ENCODE measurements around the gene OSBPL5.

OSBPL5 gene

DNA sequence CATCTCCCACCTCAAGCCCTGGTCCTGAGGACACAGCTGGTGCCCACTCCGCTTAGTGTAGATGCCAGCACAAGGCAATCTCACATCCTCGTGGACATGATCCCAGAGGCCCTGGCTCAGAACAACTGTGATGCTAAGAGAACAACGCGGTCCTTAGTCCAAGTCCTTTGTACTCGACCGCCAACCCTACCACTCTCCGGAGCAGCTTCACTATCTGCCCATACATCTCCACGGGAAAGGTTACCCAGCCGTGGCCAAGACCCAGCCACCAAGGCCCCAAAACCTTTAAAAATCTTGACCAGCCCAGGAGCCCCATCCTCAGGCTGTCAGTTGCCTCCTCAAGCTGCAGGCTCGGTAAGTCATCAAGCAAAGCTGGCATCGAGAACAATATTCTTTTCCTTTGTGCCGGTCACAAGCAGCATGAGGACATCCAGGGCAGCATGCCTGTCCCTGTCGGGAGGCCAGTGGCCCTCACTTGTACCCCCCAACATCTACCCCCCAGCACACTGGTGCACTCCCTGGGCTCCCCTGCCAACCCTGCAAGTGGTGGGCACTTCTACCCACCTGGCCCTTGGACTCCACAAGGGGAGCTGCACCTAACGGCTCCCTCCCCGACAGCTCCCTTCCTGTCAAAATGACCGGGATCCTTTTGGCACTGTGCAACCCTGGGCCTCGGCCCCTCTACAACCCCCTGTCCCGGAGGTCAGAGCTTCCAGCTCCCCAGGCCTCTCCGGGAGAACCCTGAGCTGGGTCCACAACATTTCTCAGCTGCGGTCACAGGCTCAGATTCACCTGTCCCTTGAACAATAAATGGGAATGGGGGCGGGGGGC lies 2.5 kb downstream of the OSBPL5 start:
- no peak for DNase-seq

DNA sequence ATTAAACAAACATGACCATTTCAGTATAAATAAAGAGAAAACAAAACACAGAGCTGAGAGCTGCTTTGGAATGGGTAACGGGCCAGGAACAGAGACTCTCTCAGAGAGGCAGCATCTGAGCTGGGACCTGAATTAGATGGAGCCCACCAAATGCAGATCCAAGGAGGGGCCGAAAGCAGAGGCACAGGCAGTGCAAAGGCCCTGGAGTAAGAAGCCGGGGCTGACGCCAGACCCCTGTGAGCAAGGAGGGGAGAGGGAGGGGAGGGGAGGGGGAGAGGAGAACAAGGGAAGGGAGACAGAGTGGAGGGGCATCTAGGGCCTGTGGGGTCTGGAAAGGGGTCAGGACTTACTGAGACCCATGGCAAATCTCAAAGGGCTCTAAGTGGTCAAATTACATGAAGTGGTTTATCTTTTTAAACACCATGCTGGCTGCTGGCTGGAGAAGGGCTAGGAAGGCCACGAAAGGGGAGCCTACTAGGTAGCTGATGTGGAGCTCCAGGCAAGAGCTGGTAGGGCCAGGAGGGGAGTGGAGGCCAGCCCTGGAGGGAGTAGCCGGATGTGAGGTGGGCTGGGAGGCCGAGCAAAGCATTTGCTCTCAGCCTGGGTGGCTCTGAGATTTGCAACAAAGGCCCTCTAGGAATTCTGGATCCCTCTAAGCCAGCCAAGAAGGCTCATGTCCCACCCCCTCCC lies 3.2 kb downstream of the OSBPL5 start:
- no peak for DNase-seq

DNA sequence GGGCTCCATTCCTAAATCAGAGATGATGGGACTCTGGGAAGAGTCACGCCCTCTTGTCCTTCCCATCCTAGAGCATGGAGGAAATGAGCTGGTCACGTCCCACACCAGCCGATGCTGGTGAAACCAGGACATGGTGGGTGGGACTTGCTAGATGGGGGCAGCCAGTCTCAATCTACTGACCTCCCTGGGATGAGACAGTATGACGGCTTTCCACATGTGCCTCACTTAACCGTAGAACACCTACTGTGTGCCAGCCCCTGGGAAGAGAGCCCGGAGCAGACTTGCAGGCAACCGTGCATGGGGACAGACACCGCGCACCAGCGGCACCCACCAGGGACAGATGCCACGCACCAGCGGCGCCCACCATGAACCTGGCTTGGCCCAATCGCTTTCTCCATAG lies 3.8 kb downstream of the OSBPL5 start:
- DNase-seq, result no peak

DNA sequence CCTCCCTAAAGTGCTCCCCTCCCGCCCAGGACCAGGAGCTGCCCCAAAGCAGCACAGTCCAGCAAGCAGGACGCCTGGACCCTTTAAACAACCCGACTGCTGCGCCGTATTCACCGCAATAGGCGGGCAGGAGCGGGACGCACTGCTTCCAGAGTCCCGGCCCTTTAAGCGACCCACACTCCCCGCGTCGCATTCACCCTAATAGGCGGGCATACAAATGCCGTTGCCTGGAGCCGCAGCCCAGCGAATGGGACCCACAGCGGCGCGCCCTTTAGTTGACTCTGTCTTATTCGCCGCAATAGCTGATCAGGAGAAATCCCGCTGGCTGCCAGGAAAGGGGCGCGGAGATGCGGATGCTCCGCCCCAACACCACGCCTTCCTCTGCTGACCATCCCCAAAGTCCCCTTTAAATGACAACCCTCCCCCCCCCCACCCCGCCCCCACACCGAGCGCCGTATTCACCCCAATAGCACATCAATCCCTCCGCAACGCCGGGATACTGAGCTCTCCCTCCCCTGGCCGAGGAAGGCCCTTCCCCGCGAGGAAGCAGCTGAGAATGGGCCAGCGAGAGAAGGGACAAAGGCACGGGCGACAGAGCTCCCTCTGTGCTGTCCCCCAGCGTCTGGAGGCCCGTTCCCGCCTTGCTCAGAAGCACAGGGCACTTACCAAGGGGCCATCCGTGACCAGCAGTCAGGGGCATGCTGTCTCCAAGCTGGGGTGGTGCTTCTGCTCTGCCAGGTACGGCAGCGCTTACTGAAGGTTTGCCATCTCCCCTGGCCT lies 4.7 kb downstream of the OSBPL5 start:
- DNase-seq, result peak; percentile 72

DNA sequence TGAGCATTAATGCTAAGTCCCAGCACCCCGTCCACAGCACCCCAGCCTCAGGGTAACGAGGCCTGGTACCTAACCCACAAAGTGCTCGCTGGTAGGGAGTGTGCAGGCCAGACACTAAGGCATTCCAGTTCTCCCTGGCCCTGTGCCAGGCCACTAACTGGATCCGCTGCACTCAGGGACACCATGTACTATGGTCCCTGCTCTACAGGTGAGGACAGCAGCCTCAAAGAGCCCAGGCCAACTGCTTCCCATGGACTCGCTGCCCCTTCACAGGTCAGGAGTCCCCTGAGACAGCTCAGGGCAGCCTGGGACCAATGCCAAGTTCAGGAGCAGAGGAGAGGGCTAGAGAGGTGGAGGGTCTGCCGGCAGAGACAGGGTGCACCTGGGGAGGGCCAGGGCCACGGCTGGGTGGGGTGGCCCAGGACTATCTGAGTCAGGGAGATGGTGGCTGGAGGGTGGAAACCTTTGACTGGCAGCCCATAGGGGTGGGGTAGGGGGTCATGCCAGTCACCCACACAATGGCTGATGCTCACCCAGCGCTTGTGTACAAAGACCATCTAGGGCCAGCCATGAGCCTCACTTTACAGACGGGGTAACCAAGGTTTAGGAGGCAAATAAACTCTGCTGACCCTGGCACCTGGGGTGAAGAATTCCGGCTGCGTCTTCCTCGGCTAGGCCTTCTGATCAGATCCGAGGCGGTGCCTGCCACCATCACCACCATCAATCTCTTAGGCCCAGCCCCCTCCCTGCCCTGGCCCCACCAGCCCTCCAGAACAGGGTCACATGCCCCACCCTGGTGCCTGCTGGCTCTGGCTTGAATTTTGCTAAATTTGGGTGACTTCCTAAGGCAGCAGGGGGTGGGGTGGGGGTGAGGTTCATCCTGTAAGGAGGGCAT lies 5.6 kb downstream of the OSBPL5 start:
- no peak for DNase-seq

GRCh38 chr11:3158821-3159220 lies 6.3 kb downstream of the OSBPL5 start:
- no peak for DNase-seq

GRCh38 chr11:3158131-3158591 lies 6.9 kb downstream of the OSBPL5 start:
- no peak for DNase-seq

GRCh38 chr11:3157381-3158130 lies 7.6 kb downstream of the OSBPL5 start:
- no peak for DNase-seq

DNA sequence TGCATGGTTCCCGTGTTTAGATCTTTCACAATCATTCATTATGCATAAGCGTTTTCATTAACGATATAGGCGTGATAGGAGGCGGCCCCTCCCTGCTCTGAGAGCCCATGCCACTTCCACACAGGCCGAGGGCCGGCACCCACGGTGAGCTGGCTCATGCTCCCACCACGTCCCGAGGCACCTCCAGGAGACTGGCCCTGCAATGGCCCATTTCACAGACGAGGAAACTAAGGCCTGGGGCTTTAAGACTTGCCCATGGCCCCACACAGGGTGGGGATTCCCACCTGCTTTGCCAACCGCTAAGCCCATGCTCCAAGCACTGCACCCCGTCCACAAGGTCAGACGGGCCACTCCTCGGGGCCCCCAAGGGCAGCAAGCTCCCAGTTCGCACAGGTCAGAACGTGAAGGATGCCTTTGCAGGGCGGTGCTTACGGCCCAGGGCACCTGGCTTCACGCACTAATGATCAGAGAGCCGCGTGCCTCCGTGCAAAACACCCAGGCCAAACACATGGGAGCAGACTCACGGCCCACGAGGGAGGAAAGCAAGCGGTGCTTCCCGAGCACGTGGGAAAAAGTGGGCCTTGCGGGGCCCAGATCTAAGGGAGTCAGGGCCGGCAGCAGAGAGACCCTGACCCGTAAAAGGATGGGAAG lies 8.3 kb downstream of the OSBPL5 start:
- DNase-seq, result no peak

- no peak for DNase-seq
Observed at GRCh38 chr11:3156282-3156660, 8.8 kb downstream of the OSBPL5 start.

- no peak for DNase-seq
Observed at GRCh38 chr11:3155691-3156258, 9.3 kb downstream of the OSBPL5 start.

- no peak for DNase-seq
Observed at GRCh38 chr11:3155216-3155615, 9.9 kb downstream of the OSBPL5 start.

- peak; percentile 27 for DNase-seq
Observed at GRCh38 chr11:3154001-3154599, 11.0 kb downstream of the OSBPL5 start.

DNA sequence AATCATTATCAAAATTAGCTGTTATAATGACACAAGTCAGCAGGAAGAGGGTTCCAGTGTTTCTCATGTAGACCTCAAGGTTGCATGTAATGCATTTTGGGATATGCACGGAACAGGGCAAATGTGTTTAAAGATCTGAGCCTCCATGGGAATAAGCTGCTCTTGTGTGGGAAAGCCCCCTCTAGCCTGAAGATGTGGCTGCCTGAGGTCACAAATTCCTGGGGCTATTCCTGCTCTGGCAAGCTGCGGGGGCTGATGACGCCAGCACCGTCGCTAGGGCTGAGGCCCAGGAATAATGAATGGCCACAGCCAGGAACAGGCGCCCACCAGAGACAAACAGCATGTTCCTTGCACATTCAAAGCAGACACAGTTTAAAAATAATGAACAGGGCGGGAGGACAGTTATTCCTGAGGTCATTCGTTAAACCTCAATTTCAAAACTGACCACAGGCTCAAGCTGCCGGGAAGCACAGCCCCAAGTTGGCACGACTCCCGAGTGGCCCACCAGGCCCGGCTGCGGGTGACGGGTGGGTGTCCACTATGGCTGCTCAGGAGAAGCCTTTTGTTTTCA lies 11.7 kb downstream of the OSBPL5 start:
- DNase-seq, result peak; percentile 79

- DNase-seq, result no peak
Observed at GRCh38 chr11:3152471-3153110, 12.5 kb downstream of the OSBPL5 start.

GRCh38 chr11:3150726-3151125 lies 14.4 kb downstream of the OSBPL5 start:
- no peak for DNase-seq

DNA sequence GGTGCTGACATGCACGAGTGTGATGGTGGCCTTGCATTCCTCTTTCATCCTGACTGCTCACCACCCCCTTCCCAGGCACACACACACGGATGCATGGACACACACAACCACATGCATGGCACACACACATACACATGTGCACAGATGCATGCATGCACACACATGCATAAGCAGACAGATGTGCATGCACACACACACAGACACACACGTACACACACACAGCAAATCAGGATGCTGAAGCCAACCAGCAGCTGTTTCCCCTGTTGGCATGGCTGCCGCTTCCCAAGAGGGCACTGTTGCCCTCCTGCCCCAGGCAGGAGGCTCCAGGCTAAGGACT lies 15.3 kb downstream of the OSBPL5 start:
- DNase-seq, result no peak

- DNase-seq, result no peak
Observed at GRCh38 chr11:3148990-3149851, 15.9 kb downstream of the OSBPL5 start.
